ENCODE data around the gene ZXDC.

Gene ZXDC

GRCh38 chr3:126415661-126416591 lies 59.8 kb downstream of the ZXDC start:
- H3K36me3 ChIP-seq = no peaks in the 10 kb centered on the region
- DNase-seq = no peak
- H3K27me3 ChIP-seq = no peaks in the 10 kb centered on the region; the same call in 1 of the 2 replicates
- TF ChIP-seq CTCF (IDR thresholded peaks at IDR 0.05; ENCODE audit: low read depth, low read length) = no peak
- no peaks in the 10 kb centered on the region for H3K9me3 ChIP-seq
- no peaks in the 10 kb centered on the region for H3K4me1 ChIP-seq
- no peak overlapping the region for H3K4me3 ChIP-seq (ENCODE audit: low read depth, low read length)

- DNase-seq = no peak
- Histone ChIP-seq H3K36me3 (no peaks in the 10 kb centered on the region), H3K27me3 (no peaks in the 10 kb centered on the region; the same call in 1 of the 2 replicates), H3K4me1 (no peaks in the 10 kb centered on the region), H3K9me3 (no peaks in the 10 kb centered on the region), H3K4me3 (ENCODE audit: low read depth, low read length) (no peak overlapping the region)
- TF ChIP-seq CTCF (IDR thresholded peaks at IDR 0.05; ENCODE audit: low read depth, low read length) = no peak
Observed at GRCh38 chr3:126414961-126415660, 60.6 kb downstream of the ZXDC start.

- no peak for TF ChIP-seq CTCF (IDR thresholded peaks at IDR 0.05; ENCODE audit: low read depth, low read length)
- no peak overlapping the region for H3K4me3 ChIP-seq (ENCODE audit: low read depth, low read length)
- no peaks in the 10 kb centered on the region; the same call in 1 of the 2 replicates for H3K27me3 ChIP-seq
- no peak for DNase-seq
- no peaks in the 10 kb centered on the region for H3K36me3 ChIP-seq
- no peaks in the 10 kb centered on the region for H3K4me1 ChIP-seq
- no peaks in the 10 kb centered on the region for H3K9me3 ChIP-seq
Observed at GRCh38 chr3:126414406-126414805, 61.3 kb downstream of the ZXDC start.

- no peak for TF ChIP-seq CTCF (IDR thresholded peaks at IDR 0.05; ENCODE audit: low read depth, low read length)
- Histone ChIP-seq H3K36me3 (no peaks in the 10 kb centered on the region), H3K4me3 (ENCODE audit: low read depth, low read length) (no peak overlapping the region), H3K27me3 (no peaks in the 10 kb centered on the region; the same call in 1 of the 2 replicates), H3K9me3 (no peaks in the 10 kb centered on the region), H3K4me1 (no peaks in the 10 kb centered on the region)
- no peak for DNase-seq
Observed at GRCh38 chr3:126413693-126414080, 62.0 kb downstream of the ZXDC start.

- no peak for DNase-seq
- no peak overlapping the region for H3K4me3 ChIP-seq (ENCODE audit: low read depth, low read length)
- H3K9me3 ChIP-seq = no peaks in the 10 kb centered on the region
- H3K27me3 ChIP-seq = no peaks in the 10 kb centered on the region; the same call in 1 of the 2 replicates
- H3K36me3 ChIP-seq = no peaks in the 10 kb centered on the region
- no peaks in the 10 kb centered on the region for H3K4me1 ChIP-seq
- no peak for TF ChIP-seq CTCF (IDR thresholded peaks at IDR 0.05; ENCODE audit: low read depth, low read length)
Observed at GRCh38 chr3:126412841-126413692, 62.6 kb downstream of the ZXDC start.

Measured in BE2C (cell line).